Peyer's patch (tissue), 4 donors: ENCODE data around the gene STON2. TPM values are rescaled to one million over a fixed set of nuclear protein-coding genes. Genes with fewer than 3 reads are reported as not detected.

ENCODE experiments used
- DNase-seq, 3 donors: peaks; one replicate each; pipeline ENCODE4 v3.0.0-alpha.2; 2017 to 2019
- H3K27ac ChIP-seq, 4 donors: fragments of 200-600 bp; sonication (generic); one replicate each; pipeline ENCODE4 v1.5.1; 2016 to 2019
- H3K27me3 ChIP-seq, 2 donors: fragments of 200-600 bp; sonication (generic); one replicate each; pipeline ENCODE4 v1.5.1; 2019
- H3K36me3 ChIP-seq, 3 donors: fragments of 200-600 bp; sonication (generic); one replicate each; pipeline ENCODE4 v1.5.1; 2016 to 2019
- H3K4me1 ChIP-seq, 4 donors: fragments of 200-600 bp; sonication (generic); one replicate each; pipeline ENCODE4 v1.5.1; 2016 to 2019
- H3K4me3 ChIP-seq, 4 donors: fragments of 200-600 bp; sonication (generic); 1 replicate in 3 of 4; 2 replicates in 1 of 4; pipeline ENCODE4 v1.5.1; 2016 to 2019; ENCODE audit warnings: mild to moderate bottlenecking in 1 of 4
- H3K9me3 ChIP-seq, 4 donors: fragments of 200-600 bp; sonication (generic); one replicate each; pipeline ENCODE4 v1.5.1; 2016 to 2019; ENCODE audit warnings: mild to moderate bottlenecking in 1 of 4
- POLR2A ChIP-seq, 2 donors: fragments of 450-650 bp; IDR thresholded peaks; one replicate each; pipeline ENCODE4 v1.5.1; 2017; ENCODE audit warnings: antibody characterized with exemption in 2 of 2, mild to moderate bottlenecking in 2 of 2, moderate library complexity in 2 of 2
- total RNA-seq, 4 donors: library from RNA; depleted of rRNA; stranded (reverse); fragments of >200 nt; gene quantifications; one replicate each; pipeline ENCODE4 v1.1.0, GENCODE V29; 2016
- TF ChIP-seq, protein P1 (sequence below), 6 experiments: fragments of 450-650 bp in 4 of 6; fragments of 200-600 bp in 2 of 6; sonication (generic) in 1 of 6; IDR thresholded peaks; one replicate each; pipeline ENCODE4 v1.5.1; 2017 to 2019; ENCODE audit warnings: antibody characterized with exemption in 6 of 6, mild to moderate bottlenecking in 3 of 6, moderate library complexity in 1 of 6

The STON2 gene
- total RNA-seq, 4 donors from 2014 or later, result 6.3 to 25.3 (median 13.9) TPM

DNA sequence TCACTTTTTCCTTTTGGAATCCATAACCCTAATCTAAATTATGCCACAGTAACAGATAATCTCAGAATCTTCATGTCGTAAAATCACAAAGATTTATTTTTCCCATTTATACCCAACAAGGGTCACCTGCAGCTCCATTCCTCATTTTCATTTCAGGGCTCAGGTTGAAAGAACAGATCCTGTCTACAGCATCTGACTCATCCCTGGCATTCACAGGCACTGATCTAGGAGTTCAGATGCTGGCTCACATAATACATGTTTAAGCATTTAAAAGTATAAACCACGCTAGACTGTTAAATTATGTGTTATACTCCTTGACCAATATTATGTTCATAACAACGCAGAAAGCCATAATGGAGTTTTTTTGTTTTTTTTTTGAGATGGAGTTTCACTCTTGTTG lies 58.3 kb downstream of the STON2 start:
- H3K36me3 ChIP-seq, result no peaks in the 10 kb centered on the region
- no peaks in the 10 kb centered on the region for H3K4me1 ChIP-seq
- TF ChIP-seq POLR2A (IDR thresholded peaks at IDR 0.05), result no peak
- TF ChIP-seq, protein P1, sequence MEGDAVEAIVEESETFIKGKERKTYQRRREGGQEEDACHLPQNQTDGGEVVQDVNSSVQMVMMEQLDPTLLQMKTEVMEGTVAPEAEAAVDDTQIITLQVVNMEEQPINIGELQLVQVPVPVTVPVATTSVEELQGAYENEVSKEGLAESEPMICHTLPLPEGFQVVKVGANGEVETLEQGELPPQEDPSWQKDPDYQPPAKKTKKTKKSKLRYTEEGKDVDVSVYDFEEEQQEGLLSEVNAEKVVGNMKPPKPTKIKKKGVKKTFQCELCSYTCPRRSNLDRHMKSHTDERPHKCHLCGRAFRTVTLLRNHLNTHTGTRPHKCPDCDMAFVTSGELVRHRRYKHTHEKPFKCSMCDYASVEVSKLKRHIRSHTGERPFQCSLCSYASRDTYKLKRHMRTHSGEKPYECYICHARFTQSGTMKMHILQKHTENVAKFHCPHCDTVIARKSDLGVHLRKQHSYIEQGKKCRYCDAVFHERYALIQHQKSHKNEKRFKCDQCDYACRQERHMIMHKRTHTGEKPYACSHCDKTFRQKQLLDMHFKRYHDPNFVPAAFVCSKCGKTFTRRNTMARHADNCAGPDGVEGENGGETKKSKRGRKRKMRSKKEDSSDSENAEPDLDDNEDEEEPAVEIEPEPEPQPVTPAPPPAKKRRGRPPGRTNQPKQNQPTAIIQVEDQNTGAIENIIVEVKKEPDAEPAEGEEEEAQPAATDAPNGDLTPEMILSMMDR (IDR thresholded peaks at IDR 0.05), result no peak
- no peak overlapping the region for H3K27ac ChIP-seq
- DNase-seq, result no peak
- no peaks in the 10 kb centered on the region for H3K9me3 ChIP-seq
- H3K4me3 ChIP-seq, result no peak overlapping the region
- no peaks in the 10 kb centered on the region for H3K27me3 ChIP-seq

DNA sequence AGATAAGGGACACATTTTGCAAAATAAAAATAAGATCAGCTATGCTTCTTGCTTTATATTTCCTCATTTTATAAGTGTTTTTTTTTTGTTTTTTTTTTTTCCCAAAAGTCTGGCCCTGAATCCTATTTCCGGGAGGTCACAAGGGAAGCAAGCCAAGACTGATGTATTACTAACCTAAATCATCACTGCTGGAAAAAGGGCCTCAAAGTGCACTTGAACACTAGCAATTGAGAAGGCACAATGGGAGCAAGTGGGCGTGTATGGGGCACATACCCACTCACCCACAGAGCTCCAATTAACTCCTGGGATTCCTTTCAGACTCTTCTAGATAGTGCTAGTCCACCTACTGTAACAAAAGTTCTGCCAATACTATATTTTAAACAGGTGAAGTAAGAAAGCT lies 58.8 kb downstream of the STON2 start:
- TF ChIP-seq, protein P1 (IDR thresholded peaks at IDR 0.05), result no peak
- no peak for TF ChIP-seq POLR2A (IDR thresholded peaks at IDR 0.05)
- Histone ChIP-seq H3K9me3 (no peaks in the 10 kb centered on the region), H3K27ac (no peak overlapping the region), H3K4me1 (no peaks in the 10 kb centered on the region), H3K36me3 (no peaks in the 10 kb centered on the region), H3K4me3 (no peak overlapping the region), H3K27me3 (no peaks in the 10 kb centered on the region)
- DNase-seq, result no peak

DNA sequence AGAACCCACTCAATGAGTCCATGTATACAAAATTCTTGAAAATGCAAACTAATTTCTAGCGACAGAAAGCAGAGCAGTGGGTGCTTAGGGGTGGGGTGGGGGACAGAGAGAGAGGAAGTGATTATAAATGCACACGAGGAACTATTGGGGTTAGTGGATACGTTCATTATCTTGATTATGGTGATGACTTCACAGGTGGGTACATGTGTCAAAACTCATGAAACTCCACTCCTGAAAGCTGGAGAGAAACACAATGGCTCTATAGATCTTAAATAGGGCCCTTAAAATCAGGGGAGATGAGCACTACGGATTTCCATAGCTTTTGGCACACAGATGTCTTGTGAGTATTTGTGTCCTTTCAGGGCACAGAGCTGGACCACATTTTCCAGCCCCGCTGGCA lies 59.9 kb downstream of the STON2 start:
- H3K36me3 ChIP-seq, result no peaks in the 10 kb centered on the region
- H3K4me3 ChIP-seq, result no peak overlapping the region
- DNase-seq, result no peak
- H3K9me3 ChIP-seq, result no peaks in the 10 kb centered on the region
- no peaks in the 10 kb centered on the region for H3K4me1 ChIP-seq
- no peak for TF ChIP-seq POLR2A (IDR thresholded peaks at IDR 0.05)
- TF ChIP-seq, protein P1 (IDR thresholded peaks at IDR 0.05), result no peak
- no peak overlapping the region for H3K27ac ChIP-seq
- H3K27me3 ChIP-seq, result no peaks in the 10 kb centered on the region

DNA sequence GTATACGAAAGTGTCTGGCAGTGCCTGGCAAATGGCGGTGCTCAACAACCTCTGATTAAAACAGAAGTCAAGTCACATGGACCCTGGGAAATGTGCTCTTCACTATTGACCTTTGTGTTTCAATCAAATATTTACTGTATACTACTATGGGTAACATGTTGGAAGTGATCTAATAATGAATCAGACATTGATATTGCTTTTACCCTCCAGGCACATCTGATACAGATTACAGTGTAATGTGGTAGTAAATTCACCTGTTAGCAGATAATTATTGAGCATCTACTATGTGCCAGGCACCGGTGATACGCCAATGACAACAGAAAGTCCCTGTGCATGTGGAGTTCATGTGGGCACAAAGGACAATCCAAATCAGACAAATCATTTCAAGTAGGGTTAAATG lies 63.1 kb downstream of the STON2 start:
- Histone ChIP-seq H3K4me1 (no peaks in the 10 kb centered on the region), H3K27me3 (no peaks in the 10 kb centered on the region), H3K4me3 (no peak overlapping the region), H3K36me3 (no peaks in the 10 kb centered on the region), H3K9me3 (no peaks in the 10 kb centered on the region), H3K27ac (no peak overlapping the region)
- TF ChIP-seq POLR2A (IDR thresholded peaks at IDR 0.05), result no peak
- TF ChIP-seq, protein P1 (IDR thresholded peaks at IDR 0.05), result no peak
- no peak for DNase-seq

DNA sequence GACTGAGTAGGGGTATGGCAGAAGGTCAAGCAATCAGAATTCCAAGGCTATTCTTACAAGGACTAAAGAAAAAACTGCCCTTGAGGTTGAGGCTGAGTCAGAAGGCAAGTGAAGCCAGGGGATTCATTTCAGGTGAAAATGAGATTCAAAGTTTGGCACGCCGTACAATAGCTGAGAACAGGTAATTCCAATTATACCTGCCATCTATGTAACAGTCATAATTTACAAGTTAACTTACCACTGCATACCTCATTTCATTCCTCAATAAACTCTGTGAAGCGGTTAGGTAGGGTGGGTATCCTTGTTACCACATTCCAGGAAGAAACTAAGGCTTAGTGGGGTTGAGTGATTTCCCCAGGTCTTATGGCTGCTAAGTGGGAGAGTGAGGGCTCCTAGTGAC lies 64.1 kb downstream of the STON2 start:
- TF ChIP-seq, protein P1 (IDR thresholded peaks at IDR 0.05), result no peak
- no peak for TF ChIP-seq POLR2A (IDR thresholded peaks at IDR 0.05)
- no peaks in the 10 kb centered on the region for H3K27me3 ChIP-seq
- H3K27ac ChIP-seq, result no peak overlapping the region
- no peaks in the 10 kb centered on the region for H3K9me3 ChIP-seq
- no peaks in the 10 kb centered on the region for H3K4me1 ChIP-seq
- H3K36me3 ChIP-seq, result no peaks in the 10 kb centered on the region
- DNase-seq, result no peak
- no peak overlapping the region for H3K4me3 ChIP-seq

DNA sequence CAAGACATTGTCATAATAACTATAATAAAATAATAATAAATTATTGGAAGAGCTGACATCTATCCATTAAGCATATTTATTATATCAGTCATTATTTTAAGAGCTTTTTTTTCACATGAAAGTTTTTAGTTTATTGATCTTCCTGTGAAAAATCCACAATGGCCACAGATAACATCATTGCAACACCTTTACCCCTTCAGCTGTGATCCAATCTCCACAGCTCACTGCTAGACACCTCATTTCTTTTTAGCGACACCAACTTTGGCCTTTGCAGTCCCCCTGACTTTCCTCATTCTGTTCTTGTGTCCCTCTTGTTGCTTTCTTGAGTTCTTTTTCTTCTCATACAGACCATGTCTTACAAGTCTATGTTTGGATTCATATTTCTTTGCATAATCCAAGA lies 67.4 kb downstream of the STON2 start:
- H3K36me3 ChIP-seq, result no peaks in the 10 kb centered on the region
- H3K4me1 ChIP-seq, result no peaks in the 10 kb centered on the region
- no peaks in the 10 kb centered on the region for H3K27me3 ChIP-seq
- no peak for TF ChIP-seq POLR2A (IDR thresholded peaks at IDR 0.05)
- TF ChIP-seq, protein P1 (IDR thresholded peaks at IDR 0.05), result no peak
- H3K4me3 ChIP-seq, result no peak overlapping the region
- no peak overlapping the region for H3K27ac ChIP-seq
- DNase-seq, result no peak
- H3K9me3 ChIP-seq, result no peaks in the 10 kb centered on the region
